DMS53 treated with DMSO at 0.1 percent for 48 hours (cell line): ENCODE measurements around the gene NTRK3.

Experiments used
- DNase-seq: peaks from one replicate; lab custom pipeline; 2025; ENCODE audit not compliant: unreplicated experiment; lab: John Stamatoyannopoulos, UW

Gene NTRK3

GRCh38 chr15:88126695-88127431 lies 129.7 kb downstream of the NTRK3 start:
- no peak for DNase-seq

DNA sequence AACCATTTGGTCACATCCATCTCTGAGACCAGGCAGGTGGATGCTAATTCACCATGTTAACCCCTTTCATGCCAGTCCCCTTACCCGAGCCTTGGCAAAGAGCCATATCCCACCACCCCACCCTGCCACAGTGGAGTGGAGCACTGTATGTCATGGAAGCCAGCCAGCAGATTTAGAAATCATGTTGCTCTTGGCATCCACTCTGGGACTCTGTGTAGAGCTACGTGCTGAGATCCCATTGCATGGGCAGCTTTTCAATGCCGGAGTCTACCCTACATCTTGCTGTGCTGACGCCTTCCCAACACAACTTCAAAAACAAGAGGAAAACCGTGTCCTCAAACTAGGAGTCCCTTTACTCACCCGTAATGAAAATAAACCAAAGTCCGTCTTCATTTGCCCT lies 131.0 kb downstream of the NTRK3 start:
- DNase-seq, result no peak

DNA sequence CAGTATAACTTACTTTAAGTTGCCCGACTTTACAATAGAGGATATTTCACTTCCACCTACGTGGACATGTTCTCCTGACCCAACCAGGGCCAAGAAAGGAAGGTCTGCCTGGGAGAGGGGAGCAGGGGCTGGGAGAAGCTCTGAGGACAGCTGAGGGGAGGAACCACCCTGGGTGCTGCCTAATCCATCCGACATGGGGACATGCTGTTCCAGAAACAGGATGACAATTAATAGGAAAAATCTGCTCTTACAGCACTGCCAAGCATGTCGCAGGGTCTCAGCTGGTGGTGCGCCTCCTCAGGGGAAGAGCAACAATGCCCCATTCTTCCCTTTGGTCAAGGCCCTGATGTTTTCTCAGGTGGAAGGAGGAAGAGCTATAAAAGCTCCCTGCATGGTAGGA lies 132.3 kb downstream of the NTRK3 start:
- DNase-seq, result no peak

DNA sequence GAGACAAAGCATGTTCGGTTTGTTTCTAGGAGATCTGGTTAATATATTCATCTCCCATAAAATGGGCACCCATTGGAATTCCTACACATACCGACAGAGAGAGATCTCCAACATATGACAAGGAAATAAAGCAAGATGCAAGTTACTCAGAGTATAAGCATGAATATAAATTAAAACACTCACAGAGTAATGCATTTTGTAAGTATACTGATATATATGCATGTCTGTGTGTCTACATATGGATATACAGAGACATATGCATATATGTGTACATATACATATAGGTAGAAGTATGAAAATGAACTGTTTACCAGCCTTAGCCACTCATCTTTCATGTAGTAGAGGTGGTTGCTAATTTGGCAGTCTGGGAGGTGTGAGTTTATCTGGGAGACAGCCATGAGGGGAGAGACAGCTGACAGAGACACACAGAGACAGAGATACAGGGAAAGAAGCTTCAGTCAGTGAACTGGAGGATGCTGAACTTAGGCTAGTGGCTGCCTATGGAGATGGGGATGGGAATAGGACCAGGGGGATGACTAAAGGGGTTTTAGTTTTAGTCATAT lies 134.5 kb downstream of the NTRK3 start:
- no peak for DNase-seq

GRCh38 chr15:88120026-88120425 lies 136.5 kb downstream of the NTRK3 start:
- DNase-seq, result no peak

GRCh38 chr15:88118741-88119140 lies 137.8 kb downstream of the NTRK3 start:
- DNase-seq, result no peak

- no peak for DNase-seq
Observed at GRCh38 chr15:88118035-88118434, 138.5 kb downstream of the NTRK3 start.

- DNase-seq, result no peak
Observed at GRCh38 chr15:88115486-88116152, 140.9 kb downstream of the NTRK3 start.

GRCh38 chr15:88113613-88114308 lies 142.8 kb downstream of the NTRK3 start:
- no peak for DNase-seq

- no peak for DNase-seq
Observed at GRCh38 chr15:88108991-88109390, 147.5 kb downstream of the NTRK3 start.

- no peak for DNase-seq
Observed at GRCh38 chr15:88108477-88108876, 148.1 kb downstream of the NTRK3 start.

DNA sequence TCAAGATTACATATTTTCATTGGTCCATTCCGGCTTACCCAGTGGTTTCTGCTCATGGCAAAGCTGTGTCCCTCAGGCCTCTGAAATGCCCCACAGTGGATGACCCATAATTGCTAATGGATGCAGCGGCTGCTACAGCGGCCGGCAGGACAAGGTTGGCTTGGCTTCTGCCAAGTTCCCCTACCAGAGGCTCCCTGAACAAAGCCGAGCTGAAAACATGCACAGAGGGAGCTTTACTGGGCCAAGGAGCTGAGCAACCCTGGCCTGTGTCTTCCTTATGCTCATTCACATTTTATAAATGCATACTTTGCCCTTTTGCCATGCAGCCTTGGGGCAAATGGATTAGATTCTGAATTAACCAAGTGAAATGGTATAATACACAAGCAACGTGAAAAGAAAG lies 150.5 kb downstream of the NTRK3 start:
- no peak for DNase-seq

- no peak for DNase-seq
Observed at GRCh38 chr15:88104357-88104756, 152.2 kb downstream of the NTRK3 start.

DNA sequence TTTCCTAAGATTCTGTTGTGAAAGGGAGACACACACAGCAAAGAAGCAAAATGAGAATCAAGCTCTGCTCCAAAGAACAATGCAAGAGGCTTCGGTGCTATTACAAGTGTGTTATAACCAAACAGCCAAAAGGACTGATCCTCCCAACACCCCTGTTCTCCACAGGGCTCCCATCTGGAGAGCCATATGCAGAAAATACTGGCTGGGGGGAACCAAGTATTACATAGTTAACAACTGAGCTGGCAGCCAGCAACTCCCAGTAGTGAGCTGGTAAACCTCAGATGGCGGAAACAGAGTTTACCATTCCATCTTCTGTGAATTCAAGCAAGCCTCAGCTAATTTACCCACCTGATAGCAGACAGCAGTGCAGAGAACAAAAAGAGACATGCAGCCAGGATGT lies 156.4 kb downstream of the NTRK3 start:
- DNase-seq, result no peak

GRCh38 chr15:88098361-88098760 lies 158.2 kb downstream of the NTRK3 start:
- DNase-seq, result no peak

- no peak for DNase-seq
Observed at GRCh38 chr15:88091444-88092016, 165.0 kb downstream of the NTRK3 start.

- no peak for DNase-seq
Observed at GRCh38 chr15:88090481-88091011, 166.0 kb downstream of the NTRK3 start.

DNA sequence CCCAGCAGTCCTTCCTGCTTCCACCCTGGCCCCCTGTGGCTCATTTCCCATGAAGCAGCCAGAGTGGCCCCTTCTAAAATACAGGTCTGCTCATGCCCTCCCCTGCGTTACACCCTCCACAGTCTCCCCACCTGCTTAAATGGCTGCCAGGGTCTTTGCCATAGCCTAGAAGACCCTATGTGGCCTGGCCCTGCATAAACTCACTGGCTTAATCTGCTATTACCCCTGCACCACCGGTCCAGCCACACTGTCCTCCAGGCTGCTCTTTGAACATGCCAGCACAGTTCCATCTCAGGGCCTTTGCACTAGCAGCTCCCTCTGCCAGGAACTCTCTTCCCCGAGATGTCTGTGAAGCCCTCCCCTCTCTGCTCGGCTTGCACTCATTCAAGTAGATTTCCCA lies 166.8 kb downstream of the NTRK3 start:
- DNase-seq, result no peak

- no peak for DNase-seq
Observed at GRCh38 chr15:88089024-88089620, 167.4 kb downstream of the NTRK3 start.

DNA sequence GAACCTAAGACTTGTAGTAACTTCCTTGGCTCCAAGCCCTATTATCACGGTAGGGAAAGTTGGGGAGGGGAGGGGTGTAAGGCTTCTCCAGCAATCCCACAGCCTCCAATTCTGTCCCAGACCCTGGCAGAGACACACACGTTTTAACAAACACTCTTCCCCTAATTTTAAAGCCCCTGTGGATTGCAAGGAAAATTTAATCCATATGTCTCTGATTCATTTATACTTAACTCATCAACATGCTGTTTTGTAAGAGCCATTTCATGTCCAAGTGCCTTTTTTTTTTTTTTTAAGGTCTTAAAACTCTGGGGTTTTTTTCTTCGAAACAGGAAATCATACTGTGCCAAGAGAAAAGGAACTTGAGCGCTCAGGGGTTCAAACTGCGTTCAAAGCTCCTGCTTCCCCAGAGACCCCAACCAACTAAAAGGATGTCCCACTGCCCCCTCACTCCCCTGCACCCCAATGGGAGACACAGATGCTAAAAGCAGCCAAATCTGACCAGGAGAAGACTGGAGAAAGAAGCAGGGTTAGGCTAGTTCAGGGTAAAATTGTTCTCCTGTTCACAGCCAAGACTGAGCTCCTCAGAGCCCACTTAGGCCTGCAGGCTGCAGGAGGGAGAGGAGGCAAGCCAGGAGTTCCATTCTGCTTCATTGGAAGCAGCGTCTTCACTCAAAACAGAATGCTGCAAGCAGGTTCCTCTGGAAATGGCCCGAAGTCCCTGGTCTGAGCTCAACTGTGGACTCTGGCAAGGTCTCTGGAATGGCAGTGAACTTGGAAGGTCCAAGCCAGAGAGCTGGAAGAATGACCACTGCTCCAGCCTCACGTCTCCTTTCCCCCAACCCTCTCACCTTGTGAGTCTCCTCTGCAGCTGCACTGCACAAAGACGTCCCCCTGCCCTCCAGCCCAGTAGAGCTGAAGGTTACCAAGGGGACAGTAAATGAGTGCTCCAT lies 172.5 kb downstream of the NTRK3 start:
- DNase-seq, result no peak
